Muscle of leg (tissue), 11 donors: Measurements from ENCODE around the gene AIG1. TPM values are rescaled to one million over a fixed set of nuclear protein-coding genes. Genes with fewer than 3 reads are reported as not detected.

Experiments used
- DNase-seq: peaks from one replicate; pipeline ENCODE4 v3.0.0; 2013
- H3K27ac ChIP-seq: one replicate; pipeline ENCODE4 v1.5.1; 2013; ENCODE audit warnings: mild to moderate bottlenecking, low read length, control low read depth
- H3K27me3 ChIP-seq: one replicate; pipeline ENCODE4 v1.6.1; 2013; ENCODE audit warnings: low read length; ENCODE audit not compliant: control insufficient read depth, insufficient read depth
- H3K36me3 ChIP-seq: one replicate; pipeline ENCODE4 v1.6.1; 2013; ENCODE audit warnings: low read length; ENCODE audit not compliant: control insufficient read depth, insufficient read depth
- H3K4me1 ChIP-seq: one replicate; pipeline ENCODE4 v1.6.1; 2013; ENCODE audit warnings: low read length; ENCODE audit not compliant: control insufficient read depth, insufficient read depth
- H3K4me3 ChIP-seq: one replicate; pipeline ENCODE4 v1.5.1; 2013; ENCODE audit warnings: low read length, control low read depth
- H3K9me3 ChIP-seq: replicated peaks from 2 replicates; pipeline ENCODE4 v1.6.1; 2013; ENCODE audit warnings: low read depth, low read length; ENCODE audit not compliant: control insufficient read depth
- WGBS: methylation state at CpG from one replicate; pipeline ENCODE4 v1.1.5; 2013; ENCODE audit warnings: missing lambda C conversion rate; ENCODE audit not compliant: insufficient coverage; 5-methylcytosine and 5-hydroxymethylcytosine counted together
- polyA plus RNA-seq, 8 donors: library from polyadenylated mRNA; unstranded; fragments of 120-200 nt; gene quantifications; one replicate each; pipeline versions ENCODE4 v1.2.1 to v1.2.3, GENCODE V29; 2013; ENCODE audit warnings: inconsistent platforms in 1 of 8, low replicate concordance in 1 of 8; ENCODE audit not compliant: insufficient read length in 8 of 8, insufficient read depth in 1 of 8
- total RNA-seq: library from RNA; stranded (reverse); fragments of 120-200 nt; gene quantifications from one replicate; pipeline ENCODE4 v1.2.4, GENCODE V29; 2013

AIG1 gene
- total and polyA plus RNA-seq, 9 donors: 24.1 to 35.0 (median 30.2) TPM

GRCh38 chr6:143155681-143156080 lies 95.0 kb downstream of the AIG1 start:
- Histone ChIP-seq H3K36me3 (no peaks in the 10 kb centered on the region), H3K4me1 (peaks cover 2% of the 10 kb centered on the region), H3K27ac (no peak overlapping the region), H3K9me3 (no peaks in the 10 kb centered on the region), H3K27me3 (no peaks in the 10 kb centered on the region), H3K4me3 (no peak overlapping the region)
- 100% methylated on average over 1 of the region's 1 CpG for WGBS
- DNase-seq: no peak

- Histone ChIP-seq H3K27ac (no peak overlapping the region), H3K4me1 (peaks cover 2% of the 10 kb centered on the region), H3K4me3 (no peak overlapping the region), H3K27me3 (no peaks in the 10 kb centered on the region), H3K9me3 (no peaks in the 10 kb centered on the region), H3K36me3 (no peaks in the 10 kb centered on the region)
- WGBS: 83% methylated on average over 2 of the region's 2 CpGs
- DNase-seq: no peak
These were observed 96.4 kb downstream of the AIG1 start for GRCh38 chr6:143157131-143157530.

GRCh38 chr6:143158113-143158581 lies 97.5 kb downstream of the AIG1 start:
- H3K4me3 ChIP-seq: no peak overlapping the region
- no peaks in the 10 kb centered on the region for H3K27me3 ChIP-seq
- peaks cover 2% of the 10 kb centered on the region for H3K4me1 ChIP-seq
- no peaks in the 10 kb centered on the region for H3K9me3 ChIP-seq
- 55% methylated on average over 3 of the region's 3 CpGs for WGBS
- H3K36me3 ChIP-seq: no peaks in the 10 kb centered on the region
- DNase-seq: no peak
- H3K27ac ChIP-seq: no peak overlapping the region

- H3K4me1 ChIP-seq: peaks cover 2% of the 10 kb centered on the region
- no peaks in the 10 kb centered on the region for H3K36me3 ChIP-seq
- H3K4me3 ChIP-seq: no peak overlapping the region
- WGBS: no CpG with 5 or more reads among the region's 1 CpG
- no peak for DNase-seq
- no peaks in the 10 kb centered on the region for H3K9me3 ChIP-seq
- no peak overlapping the region for H3K27ac ChIP-seq
- no peaks in the 10 kb centered on the region for H3K27me3 ChIP-seq
These were observed 98.3 kb downstream of the AIG1 start for GRCh38 chr6:143159001-143159400.

- H3K9me3 ChIP-seq: no peaks in the 10 kb centered on the region
These were observed 99.3 kb downstream of the AIG1 start for GRCh38 chr6:143160015-143160414.

GRCh38 chr6:143160439-143161220 lies 99.9 kb downstream of the AIG1 start:
- no peaks in the 10 kb centered on the region for H3K36me3 ChIP-seq
- no peaks in the 10 kb centered on the region for H3K27me3 ChIP-seq
- no peaks in the 10 kb centered on the region for H3K9me3 ChIP-seq
- H3K4me3 ChIP-seq: no peak overlapping the region
- peak; percentile 64 for DNase-seq
- H3K4me1 ChIP-seq: peaks cover 2% of the 10 kb centered on the region
- no peak overlapping the region for H3K27ac ChIP-seq
- WGBS: no CpG with 5 or more reads among the region's 1 CpG

More at GRCh38 chr6:143160015-143160414, 99.3 kb downstream of the AIG1 start:
- no CpG with 5 or more reads among the region's 1 CpG for WGBS
- Histone ChIP-seq H3K4me1 (peaks cover 2% of the 10 kb centered on the region), H3K27ac (no peak overlapping the region), H3K4me3 (no peak overlapping the region), H3K36me3 (no peaks in the 10 kb centered on the region), H3K27me3 (no peaks in the 10 kb centered on the region)
- no peak for DNase-seq

- Histone ChIP-seq H3K4me3 (no peak overlapping the region), H3K4me1 (peaks cover 2% of the 10 kb centered on the region), H3K9me3 (no peaks in the 10 kb centered on the region), H3K27me3 (no peaks in the 10 kb centered on the region), H3K36me3 (no peaks in the 10 kb centered on the region), H3K27ac (no peak overlapping the region)
- WGBS: no CpG with 5 or more reads among the region's 1 CpG
- DNase-seq: no peak
These were observed 102.9 kb downstream of the AIG1 start for GRCh38 chr6:143163621-143164020.

- H3K36me3 ChIP-seq: no peaks in the 10 kb centered on the region
- no peaks in the 10 kb centered on the region for H3K27me3 ChIP-seq
- no peak overlapping the region for H3K27ac ChIP-seq
- no peak overlapping the region for H3K4me3 ChIP-seq
- no peaks in the 10 kb centered on the region for H3K9me3 ChIP-seq
- H3K4me1 ChIP-seq: no peaks in the 10 kb centered on the region
- DNase-seq: no peak
- WGBS: no CpG with 5 or more reads among the region's 5 CpGs
These were observed 103.9 kb downstream of the AIG1 start for GRCh38 chr6:143164565-143165105.

GRCh38 chr6:143165315-143165855 lies 104.7 kb downstream of the AIG1 start:
- H3K27me3 ChIP-seq: no peaks in the 10 kb centered on the region
- no peaks in the 10 kb centered on the region for H3K36me3 ChIP-seq
- H3K27ac ChIP-seq: no peak overlapping the region
- no peak overlapping the region for H3K4me3 ChIP-seq
- no peaks in the 10 kb centered on the region for H3K9me3 ChIP-seq
- 100% methylated on average over 1 of the region's 6 CpGs for WGBS
- no peaks in the 10 kb centered on the region for H3K4me1 ChIP-seq
- no peak for DNase-seq

- 89% methylated on average over 3 of the region's 5 CpGs for WGBS
These were observed 105.6 kb downstream of the AIG1 start for GRCh38 chr6:143166247-143166695.

More at GRCh38 chr6:143166247-143166695, 105.6 kb downstream of the AIG1 start:
- H3K9me3 ChIP-seq: no peaks in the 10 kb centered on the region
- H3K27ac ChIP-seq: no peak overlapping the region
- H3K4me3 ChIP-seq: no peak overlapping the region
- DNase-seq: no peak
- H3K4me1 ChIP-seq: no peaks in the 10 kb centered on the region
- no peaks in the 10 kb centered on the region for H3K27me3 ChIP-seq
- no peaks in the 10 kb centered on the region for H3K36me3 ChIP-seq
